Neural cell (in vitro differentiated cells): Measurements from ENCODE around the gene VASN.

ENCODE experiments used
- CTCF ChIP-seq: fragments of 450-650 bp; IDR thresholded peaks from 2 replicates; pipeline ENCODE4 v1.5.1; 2014; ENCODE audit warnings: antibody characterized with exemption, mild to moderate bottlenecking, moderate library complexity; ENCODE audit not compliant: poor library complexity, severe bottlenecking
- EZH2 ChIP-seq: fragments of 200-600, 300-800 bp; shearing (Covaris generic), sonication (generic); IDR thresholded peaks from 2 replicates; pipeline ENCODE4 v1.6.1; 2014; ENCODE audit warnings: antibody characterized with exemption, low read length, borderline replicate concordance, mild to moderate bottlenecking; ENCODE audit not compliant: insufficient read depth, poor library complexity, severe bottlenecking
- SMC3 ChIP-seq: fragments of 450-650 bp; conservative IDR thresholded peaks from 2 replicates; pipeline ENCODE4 v1.6.1; 2014; ENCODE audit warnings: antibody characterized with exemption, mild to moderate bottlenecking, moderate library complexity; ENCODE audit not compliant: poor library complexity

GRCh38 chr16:4340443-4340842, 31.2 kb upstream of the VASN start:
- TF ChIP-seq CTCF (no peak), SMC3 (no peak), EZH2 (no peak)
